OCI-LY1 (cell line): ENCODE data around the gene VIPR2.

Experiments
- H2AFZ ChIP-seq: fragments of 200-600 bp; sonication (generic), shearing (Covaris generic); 2 replicates; pipeline ENCODE4 v1.6.0; 2014; ENCODE audit warnings: antibody characterized with exemption, mild to moderate bottlenecking, low read length
- H3F3A ChIP-seq: fragments of 200-600 bp; sonication (generic), shearing (Covaris generic); 2 replicates; pipeline ENCODE4 v1.6.0; 2014; ENCODE audit warnings: mild to moderate bottlenecking, antibody characterized with exemption, low read length, moderate library complexity; ENCODE audit not compliant: insufficient read depth
- H3K27ac ChIP-seq: fragments of 200-600 bp; sonication (generic); 2 replicates; pipeline ENCODE4 v1.5.1; 2014; ENCODE audit warnings: low read length, mixed run types, mild to moderate bottlenecking, low read depth; ENCODE audit not compliant: poor library complexity, severe bottlenecking
- H3K27me3 ChIP-seq: fragments of 200-600 bp; sonication (generic); 2 replicates; pipeline ENCODE4 v1.6.0; 2014; ENCODE audit warnings: antibody characterized with exemption, mild to moderate bottlenecking, low read length, moderate library complexity; ENCODE audit not compliant: insufficient read depth
- H3K36me3 ChIP-seq: fragments of 200-600 bp; sonication (generic); 2 replicates; pipeline ENCODE4 v1.6.1; 2014; ENCODE audit warnings: mild to moderate bottlenecking, antibody characterized with exemption, low read length, moderate library complexity, mixed read lengths; ENCODE audit not compliant: insufficient read depth
- H3K4me1 ChIP-seq: fragments of 200-600 bp; sonication (generic); 2 replicates; pipeline ENCODE4 v1.5.1; 2014; ENCODE audit warnings: mild to moderate bottlenecking, low read length, moderate library complexity; ENCODE audit not compliant: insufficient read depth, severe bottlenecking
- H3K4me2 ChIP-seq: fragments of 200-600 bp; sonication (generic), shearing (Covaris generic); 2 replicates; pipeline ENCODE4 v1.6.1; 2014; ENCODE audit warnings: low read length
- H3K4me3 ChIP-seq: fragments of 200-600 bp; sonication (generic); 2 replicates; pipeline ENCODE4 v1.5.1; 2014; ENCODE audit warnings: low read length, low read depth, mild to moderate bottlenecking, mixed read lengths; ENCODE audit not compliant: poor library complexity, severe bottlenecking
- H3K79me2 ChIP-seq: fragments of 200-600 bp; shearing (Covaris generic); 2 replicates; pipeline ENCODE4 v1.6.1; 2016; ENCODE audit warnings: mixed run types, low read length, mixed read lengths; ENCODE audit not compliant: insufficient read depth
- H3K9ac ChIP-seq: fragments of 200-600 bp; sonication (generic), shearing (Covaris generic); 2 replicates; pipeline ENCODE4 v1.6.1; 2014; ENCODE audit warnings: mild to moderate bottlenecking, low read length, mixed read lengths
- H3K9me2 ChIP-seq: fragments of 200-600 bp; sonication (generic), shearing (Covaris generic); 2 replicates; pipeline ENCODE4 v1.6.1; 2014; ENCODE audit warnings: low read depth, mild to moderate bottlenecking, low read length, mixed read lengths
- H3K9me3 ChIP-seq: fragments of 200-600 bp; shearing (Covaris generic); 2 replicates; pipeline ENCODE4 v1.6.1; 2014; ENCODE audit warnings: low read length, mixed read lengths
- H4K20me1 ChIP-seq: fragments of 200-600 bp; sonication (generic), shearing (Covaris generic); 2 replicates; pipeline ENCODE4 v1.6.0; 2016; ENCODE audit warnings: mild to moderate bottlenecking, low read length; ENCODE audit not compliant: insufficient read depth
- EZH2 ChIP-seq: fragments of 200-600 bp; sonication (generic), shearing (Covaris generic); IDR thresholded peaks from 2 replicates; pipeline ENCODE4 v1.8.0; 2017; ENCODE audit warnings: borderline replicate concordance, mixed run types, mild to moderate bottlenecking, antibody characterized with exemption, low read length, moderate library complexity, mixed read lengths
- TF ChIP-seq, protein P1 (sequence below): fragments of 200-600 bp; sonication (generic), shearing (Covaris generic); IDR thresholded peaks from 2 replicates; pipeline ENCODE4 v1.5.1; 2017; ENCODE audit warnings: mild to moderate bottlenecking, antibody characterized with exemption, low read length, moderate library complexity, mixed read lengths

Gene VIPR2

DNA sequence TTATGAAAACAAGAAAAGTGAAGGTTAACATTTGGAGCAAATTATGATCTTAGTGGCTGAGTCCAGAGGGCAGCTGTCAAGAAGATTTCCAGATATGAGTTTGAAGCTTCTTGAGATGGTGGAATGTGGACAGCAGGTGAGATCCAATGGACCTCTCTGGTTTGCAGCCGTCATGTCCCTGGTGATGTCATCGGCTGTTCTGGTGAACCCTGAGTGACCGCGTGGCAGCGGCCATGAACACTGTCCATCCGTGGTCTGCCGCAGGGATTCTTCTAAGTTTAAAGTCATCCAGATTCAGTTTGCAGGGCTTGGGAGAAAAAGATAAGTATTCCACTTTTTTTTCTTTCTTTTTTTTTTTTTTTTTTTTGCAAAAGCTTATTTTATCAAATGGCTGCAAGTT, 15.8 kb upstream of the VIPR2 start:
- H3K4me2 ChIP-seq = no peak overlapping the region
- H3K27ac ChIP-seq = no peak overlapping the region
- no peaks in the 10 kb centered on the region for H3F3A ChIP-seq
- H3K4me1 ChIP-seq = no peaks in the 10 kb centered on the region
- H2AFZ ChIP-seq = no peak overlapping the region
- no peak for TF ChIP-seq EZH2
- TF ChIP-seq, protein P1, sequence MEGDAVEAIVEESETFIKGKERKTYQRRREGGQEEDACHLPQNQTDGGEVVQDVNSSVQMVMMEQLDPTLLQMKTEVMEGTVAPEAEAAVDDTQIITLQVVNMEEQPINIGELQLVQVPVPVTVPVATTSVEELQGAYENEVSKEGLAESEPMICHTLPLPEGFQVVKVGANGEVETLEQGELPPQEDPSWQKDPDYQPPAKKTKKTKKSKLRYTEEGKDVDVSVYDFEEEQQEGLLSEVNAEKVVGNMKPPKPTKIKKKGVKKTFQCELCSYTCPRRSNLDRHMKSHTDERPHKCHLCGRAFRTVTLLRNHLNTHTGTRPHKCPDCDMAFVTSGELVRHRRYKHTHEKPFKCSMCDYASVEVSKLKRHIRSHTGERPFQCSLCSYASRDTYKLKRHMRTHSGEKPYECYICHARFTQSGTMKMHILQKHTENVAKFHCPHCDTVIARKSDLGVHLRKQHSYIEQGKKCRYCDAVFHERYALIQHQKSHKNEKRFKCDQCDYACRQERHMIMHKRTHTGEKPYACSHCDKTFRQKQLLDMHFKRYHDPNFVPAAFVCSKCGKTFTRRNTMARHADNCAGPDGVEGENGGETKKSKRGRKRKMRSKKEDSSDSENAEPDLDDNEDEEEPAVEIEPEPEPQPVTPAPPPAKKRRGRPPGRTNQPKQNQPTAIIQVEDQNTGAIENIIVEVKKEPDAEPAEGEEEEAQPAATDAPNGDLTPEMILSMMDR = no peak
- H4K20me1 ChIP-seq = no peaks in the 10 kb centered on the region
- H3K9me2 ChIP-seq = no peaks in the 10 kb centered on the region
- H3K36me3 ChIP-seq = no peaks in the 10 kb centered on the region
- H3K27me3 ChIP-seq = no peaks in the 10 kb centered on the region
- no peaks in the 10 kb centered on the region for H3K79me2 ChIP-seq
- H3K9ac ChIP-seq = no peak overlapping the region
- peaks cover 1% of the 10 kb centered on the region; the same call in 1 of the 2 replicates for H3K9me3 ChIP-seq
- no peak overlapping the region for H3K4me3 ChIP-seq

DNA sequence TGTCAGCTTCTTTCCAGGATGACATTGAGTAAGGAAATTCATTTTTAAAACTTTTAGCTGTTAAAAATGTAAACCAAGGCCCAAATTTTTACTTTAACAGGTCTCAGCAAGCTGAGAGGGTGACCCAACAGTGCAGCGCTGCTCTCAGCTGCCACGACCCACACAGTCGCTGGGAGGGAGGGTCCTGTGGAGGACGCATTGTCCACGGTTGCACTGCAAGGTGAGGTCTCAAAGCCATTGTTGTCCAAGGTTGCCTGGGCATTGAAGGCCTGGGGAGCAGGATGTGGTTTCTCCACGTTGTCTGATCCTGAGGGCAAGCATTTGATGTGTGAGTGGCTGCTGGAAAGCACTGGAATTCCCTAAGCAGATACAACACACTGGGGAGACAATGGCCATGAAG, 15.1 kb upstream of the VIPR2 start:
- TF ChIP-seq, protein P1 = no peak
- TF ChIP-seq EZH2 = no peak
- H3K9ac ChIP-seq = no peak overlapping the region
- no peaks in the 10 kb centered on the region for H3K4me1 ChIP-seq
- no peak overlapping the region for H3K27ac ChIP-seq
- no peak overlapping the region for H3K4me2 ChIP-seq
- no peaks in the 10 kb centered on the region for H4K20me1 ChIP-seq
- H3K9me2 ChIP-seq = no peaks in the 10 kb centered on the region
- no peak overlapping the region for H3K4me3 ChIP-seq
- no peaks in the 10 kb centered on the region for H3K27me3 ChIP-seq
- H2AFZ ChIP-seq = no peak overlapping the region
- H3K36me3 ChIP-seq = no peaks in the 10 kb centered on the region
- H3F3A ChIP-seq = no peaks in the 10 kb centered on the region
- no peaks in the 10 kb centered on the region for H3K9me3 ChIP-seq
- H3K79me2 ChIP-seq = no peaks in the 10 kb centered on the region

DNA sequence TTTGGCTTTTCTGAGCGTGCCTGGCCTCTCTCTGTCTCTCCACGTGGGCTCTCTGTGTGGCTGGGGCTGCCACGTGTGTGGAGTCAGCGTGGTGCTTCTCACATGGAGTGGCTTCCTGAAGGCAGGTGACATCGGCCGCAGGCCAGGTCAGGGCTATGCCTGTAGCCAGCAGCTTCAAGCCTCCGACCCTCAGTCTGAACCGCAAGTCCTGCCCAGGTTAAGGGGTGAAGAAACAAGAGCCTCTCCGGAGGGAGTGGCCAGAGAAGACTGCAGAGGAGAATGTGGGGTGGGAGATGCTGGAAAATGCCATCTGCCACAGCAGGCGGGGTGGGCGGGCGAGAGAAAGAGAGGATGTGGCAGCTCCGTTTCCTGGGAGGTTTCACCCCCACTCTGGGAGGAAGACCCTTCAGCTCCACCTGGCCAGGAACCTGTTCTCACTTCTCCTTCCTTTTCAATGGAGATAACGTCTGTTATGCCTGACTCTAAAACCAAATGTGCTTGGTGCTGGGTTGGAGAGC, 14.3 kb upstream of the VIPR2 start:
- H3K27ac ChIP-seq = no peak overlapping the region
- no peaks in the 10 kb centered on the region for H3F3A ChIP-seq
- no peaks in the 10 kb centered on the region for H4K20me1 ChIP-seq
- H3K4me3 ChIP-seq = no peak overlapping the region
- TF ChIP-seq, protein P1 = no peak
- no peak for TF ChIP-seq EZH2
- H3K9ac ChIP-seq = no peak overlapping the region
- H3K4me1 ChIP-seq = no peaks in the 10 kb centered on the region
- H3K27me3 ChIP-seq = no peaks in the 10 kb centered on the region
- H3K79me2 ChIP-seq = no peaks in the 10 kb centered on the region
- H3K9me3 ChIP-seq = no peaks in the 10 kb centered on the region
- no peak overlapping the region for H3K4me2 ChIP-seq
- H2AFZ ChIP-seq = no peak overlapping the region
- H3K9me2 ChIP-seq = no peaks in the 10 kb centered on the region
- no peaks in the 10 kb centered on the region for H3K36me3 ChIP-seq
